Measurements from ENCODE around the gene RFX4. TPM values are rescaled to one million over a fixed set of nuclear protein-coding genes. Genes with fewer than 3 reads are reported as not detected.

The RFX4 gene
- total and polyA plus RNA-seq, 12 donors = 0.08 TPM; not detected in 11

DNA sequence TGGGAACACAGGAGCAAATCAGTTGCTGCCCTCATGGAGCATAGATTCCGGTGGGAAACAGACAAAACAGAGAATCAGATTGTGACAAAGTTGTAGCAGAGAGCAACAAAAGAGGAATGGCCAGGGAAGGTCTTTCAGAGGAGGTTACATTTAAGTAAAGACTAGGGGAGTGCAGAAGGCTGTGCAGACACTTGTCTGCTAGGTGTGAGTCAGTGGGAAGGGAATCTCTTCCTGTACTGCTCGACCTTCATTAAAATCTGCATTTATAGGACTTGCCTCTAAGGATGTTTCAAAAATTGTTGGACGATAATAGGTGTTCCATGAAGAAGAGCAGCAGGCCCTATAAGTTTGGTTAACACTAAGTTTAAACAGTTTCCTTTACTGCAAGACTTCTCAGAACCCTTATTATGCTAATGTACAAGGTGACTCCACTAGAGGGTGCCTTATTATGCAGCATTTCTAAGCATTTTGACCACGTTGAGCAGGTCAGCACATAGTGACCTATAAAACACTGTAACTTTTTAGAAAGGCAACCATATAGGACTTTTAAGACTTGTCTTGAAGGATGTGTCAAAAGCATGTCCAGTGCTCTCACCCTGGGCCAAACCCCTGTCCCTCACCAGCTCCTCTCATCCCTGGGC lies 99.9 kb downstream of the RFX4 start:
- TF ChIP-seq POLR2A (IDR thresholded peaks at IDR 0.05) (no peak), CTCF (IDR thresholded peaks at IDR 0.05) (peak in 5 of 6 experiments; percentile 29 to 45 (median 41))
- DNase-seq = no peak
- Histone ChIP-seq H3K27me3 (no peaks in the 10 kb centered on the region), H3K4me3 (no peak overlapping the region), H3K9me3 (replicated peaks in 1 of 3) (no peaks in the 10 kb centered on the region), H3K4me1 (replicated peaks in 1 of 2) (no peaks in the 10 kb centered on the region), H3K36me3 (replicated peaks in 1 of 2) (no peaks in the 10 kb centered on the region), H3K27ac (no peak overlapping the region)
- WGBS, 4 donors = 51 to 64% (median 57%) methylated on average over 4 of the region's 4 CpGs
- intact Hi-C loops (cut with DNase I) = loop anchor here in 1 of 2 donors (10.0 kb wide), 1 partner anchor 242 kb away; no protein-coding TSS in a partner anchor

DNA sequence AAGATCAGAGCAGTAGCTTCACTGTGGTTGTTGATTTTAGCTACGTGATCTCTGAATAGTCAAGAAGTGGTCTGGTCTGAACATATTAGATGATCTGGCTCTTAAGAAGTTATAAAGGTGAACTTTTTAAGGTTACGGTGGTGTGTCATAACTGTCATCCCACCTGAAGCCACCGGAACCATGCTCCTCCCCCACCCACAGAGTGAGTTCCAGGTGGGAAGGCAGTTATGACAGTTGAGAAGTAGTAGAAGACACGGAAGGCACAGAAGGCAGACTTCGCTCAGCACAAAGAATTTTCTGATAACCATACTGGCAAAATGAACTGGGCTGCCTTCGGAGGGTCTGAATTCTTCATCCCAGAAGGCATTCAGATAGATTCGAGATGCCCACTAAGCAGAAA lies 101.7 kb downstream of the RFX4 start:
- Histone ChIP-seq H3K4me3 (no peak overlapping the region), H3K36me3 (replicated peaks in 1 of 2) (no peaks in the 10 kb centered on the region), H3K27ac (no peak overlapping the region), H3K9me3 (replicated peaks in 1 of 3) (no peaks in the 10 kb centered on the region), H3K4me1 (replicated peaks in 1 of 2) (no peaks in the 10 kb centered on the region), H3K27me3 (no peaks in the 10 kb centered on the region)
- WGBS, 4 donors = 79 to 94% (median 83%) methylated on average over 7 of the region's 7 CpGs
- intact Hi-C loops (cut with DNase I) = loop anchor here in 1 of 2 donors (10.0 kb wide), 1 partner anchor 240 kb away; no protein-coding TSS in a partner anchor
- TF ChIP-seq CTCF (IDR thresholded peaks at IDR 0.05) = no peak
- TF ChIP-seq POLR2A (IDR thresholded peaks at IDR 0.05) = no peak
- DNase-seq = no peak

GRCh38 chr12:106685381-106685780 lies 102.6 kb downstream of the RFX4 start:
- Histone ChIP-seq H3K27ac (no peak overlapping the region), H3K9me3 (replicated peaks in 1 of 3) (no peaks in the 10 kb centered on the region), H3K27me3 (no peaks in the 10 kb centered on the region), H3K36me3 (replicated peaks in 1 of 2) (no peaks in the 10 kb centered on the region), H3K4me1 (replicated peaks in 1 of 2) (no peaks in the 10 kb centered on the region), H3K4me3 (no peak overlapping the region)
- DNase-seq = no peak
- TF ChIP-seq POLR2A (IDR thresholded peaks at IDR 0.05) (no peak), CTCF (IDR thresholded peaks at IDR 0.05) (no peak)
- intact Hi-C loops (cut with DNase I) = loop anchor here in 1 of 2 donors (10.0 kb wide), 1 partner anchor 239 kb away; no protein-coding TSS in a partner anchor

DNA sequence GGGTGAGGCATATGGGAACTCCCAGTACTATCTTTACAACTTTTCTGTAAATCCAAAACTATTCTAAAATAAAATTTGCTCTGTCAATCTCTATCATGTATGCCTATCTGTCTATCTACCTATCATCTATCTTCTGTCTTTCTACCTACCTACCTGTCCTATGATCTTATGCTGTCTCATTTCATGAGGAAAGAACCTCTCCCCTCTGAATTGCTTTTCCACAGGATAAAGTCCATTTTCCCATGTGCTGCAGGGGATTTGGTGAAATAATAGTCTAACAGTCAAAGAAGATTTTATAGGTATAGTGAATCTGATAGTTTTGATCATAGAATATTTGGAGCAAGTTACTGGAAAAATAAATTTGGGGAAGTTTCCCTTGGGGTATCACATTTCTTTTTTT lies 104.9 kb downstream of the RFX4 start:
- intact Hi-C loops (cut with DNase I) = loop anchor here in 1 of 2 donors (10.0 kb wide), 1 partner anchor 237 kb away; no protein-coding TSS in a partner anchor
- H3K9me3 ChIP-seq (replicated peaks in 1 of 3) = no peaks in the 10 kb centered on the region
- H3K27me3 ChIP-seq = no peaks in the 10 kb centered on the region
- H3K4me1 ChIP-seq (replicated peaks in 1 of 2) = no peaks in the 10 kb centered on the region
- TF ChIP-seq CTCF (IDR thresholded peaks at IDR 0.05) (no peak), POLR2A (IDR thresholded peaks at IDR 0.05) (no peak)
- H3K36me3 ChIP-seq (replicated peaks in 1 of 2) = no peaks in the 10 kb centered on the region
- no peak overlapping the region for H3K4me3 ChIP-seq
- DNase-seq = no peak
- H3K27ac ChIP-seq = no peak overlapping the region

Measured in adrenal gland (tissue), 12 donors.